ENCODE results near the gene CCDC149.

Gene CCDC149

GRCh38 chr4:24768604-24769003 is 144.2 kb downstream of the CCDC149 start:
- H3K4me3 ChIP-seq (ENCODE audit: low read depth, low read length): no peak overlapping the region
- DNase-seq (ENCODE audit: low read depth): no peak

DNA sequence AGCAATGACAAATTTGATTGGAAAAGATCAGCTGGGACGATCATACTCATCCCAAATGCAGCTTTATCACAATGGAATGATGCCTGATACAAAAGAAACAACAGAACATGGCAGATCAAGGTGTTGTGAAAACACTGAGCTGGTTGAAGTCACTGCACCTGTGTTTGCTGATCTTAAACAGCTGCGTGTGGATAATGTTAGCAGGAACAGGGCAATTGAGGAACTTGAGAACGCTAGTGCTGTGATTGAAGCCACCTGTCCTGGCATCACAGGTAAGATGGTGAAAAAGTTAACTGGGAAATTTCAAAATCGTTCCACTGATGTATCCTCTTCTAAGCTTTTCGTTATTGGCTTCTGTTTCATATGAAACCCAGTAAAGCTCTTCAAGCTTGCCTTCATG is 144.8 kb downstream of the CCDC149 start:
- H3K4me3 ChIP-seq (ENCODE audit: low read depth, low read length): no peak overlapping the region
- DNase-seq (ENCODE audit: low read depth): no peak

- no peak for DNase-seq (ENCODE audit: low read depth)
- no peak overlapping the region for H3K4me3 ChIP-seq (ENCODE audit: low read depth, low read length)
Measured at GRCh38 chr4:24765376-24765988, 147.4 kb downstream of the CCDC149 start.

DNA sequence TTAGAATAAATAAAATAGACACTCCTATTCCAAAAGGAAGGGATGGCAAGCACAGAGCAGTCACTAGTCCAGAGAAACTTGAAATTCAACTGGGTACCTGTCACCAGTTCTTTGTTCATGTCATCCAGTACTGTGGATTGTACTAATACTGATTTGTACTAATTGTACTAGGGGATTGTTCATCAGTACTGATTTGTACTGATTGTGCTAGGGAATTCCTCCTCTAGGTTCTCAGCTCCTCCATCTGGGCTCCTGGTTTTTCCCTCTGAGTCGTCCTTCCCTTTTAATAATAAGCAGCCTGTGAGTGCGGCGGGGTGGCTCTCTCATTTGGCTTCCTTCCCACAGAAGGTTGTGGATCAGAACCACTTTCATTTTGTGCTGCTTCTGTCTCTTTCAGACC is 148.5 kb downstream of the CCDC149 start:
- H3K4me3 ChIP-seq (ENCODE audit: low read depth, low read length): no peak overlapping the region
- DNase-seq (ENCODE audit: low read depth): no peak

DNA sequence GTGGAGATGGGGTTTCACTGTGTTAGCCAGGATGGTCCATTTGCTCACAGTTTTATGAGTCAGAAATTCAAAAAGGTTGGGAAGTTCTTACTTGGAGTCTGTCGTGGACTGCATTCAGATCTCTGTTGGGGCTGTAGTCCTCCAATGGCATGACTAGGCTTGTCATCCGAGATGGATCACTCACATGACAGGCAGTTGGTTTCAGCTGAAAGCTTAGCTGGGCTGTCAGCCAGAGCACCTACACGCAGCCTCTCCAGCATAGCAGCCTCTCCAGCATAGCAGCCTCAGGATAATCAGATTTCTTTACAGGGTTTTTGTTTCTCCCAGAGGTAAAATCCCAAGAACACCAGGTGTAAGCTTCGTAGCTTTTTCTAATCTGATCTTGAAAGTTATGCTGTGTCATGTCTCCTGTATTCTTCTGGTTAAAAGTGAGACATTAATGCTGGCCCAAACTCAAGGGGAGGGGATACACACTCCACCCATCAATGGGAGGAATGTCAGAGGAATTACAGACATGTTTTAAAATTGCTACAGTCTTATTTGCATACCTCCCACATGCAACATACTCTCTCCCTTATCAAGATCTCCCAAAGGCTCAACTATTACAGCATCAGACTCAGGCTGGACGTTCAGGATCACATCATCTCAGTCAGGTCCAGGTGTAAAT is 149.1 kb downstream of the CCDC149 start:
- DNase-seq (ENCODE audit: low read depth): no peak
- H3K4me3 ChIP-seq (ENCODE audit: low read depth, low read length): no peak overlapping the region
